Effector memory CD8-positive, alpha-beta T cell (primary cell): ENCODE results near the gene MDFIC2.
"Not testable (repeated sequence)": the region's sequence is repeated elsewhere in the genome, so short reads cannot be mapped to it uniquely, and the experiment has no call there.

ENCODE experiments used
- ATAC-seq: fragments of 150-1000 bp; cut with Tn5 transposase; replicated peaks from 2 replicates; pipeline ENCODE4 v1.10.0; 2021; ENCODE audit warnings: mild to moderate bottlenecking, moderate library complexity
- DNase-seq, 3 experiments: peaks; one replicate each; pipeline ENCODE4 v3.0.0; 2021
- H3K27ac Mint-ChIP-seq, 2 donors: one replicate each; pipeline ENCODE4 v1.8.0; 2022; ENCODE audit warnings: mild to moderate bottlenecking in 2 of 2, mixed read lengths in 2 of 2, moderate library complexity in 2 of 2
- H3K27me3 Mint-ChIP-seq, 2 donors: one replicate each; pipeline ENCODE4 v1.8.0; 2022; ENCODE audit warnings: mixed read lengths in 2 of 2
- H3K36me3 Mint-ChIP-seq: one replicate; pipeline ENCODE4 v1.8.0; 2022; ENCODE audit warnings: mild to moderate bottlenecking, moderate library complexity, mixed read lengths; ENCODE audit not compliant: insufficient read depth
- H3K4me1 Mint-ChIP-seq, 2 donors: one replicate each; pipeline ENCODE4 v1.8.0; 2022; ENCODE audit warnings: low read depth in 2 of 2, mixed read lengths in 2 of 2
- H3K4me3 Mint-ChIP-seq, 2 donors: one replicate each; pipeline ENCODE4 v1.8.0; 2022; ENCODE audit warnings: mild to moderate bottlenecking in 2 of 2, mixed read lengths in 2 of 2, moderate library complexity in 2 of 2
- H3K9me3 Mint-ChIP-seq, 2 donors: one replicate each; pipeline ENCODE4 v1.8.0; 2022; ENCODE audit warnings: mixed read lengths in 2 of 2

Gene MDFIC2

DNA sequence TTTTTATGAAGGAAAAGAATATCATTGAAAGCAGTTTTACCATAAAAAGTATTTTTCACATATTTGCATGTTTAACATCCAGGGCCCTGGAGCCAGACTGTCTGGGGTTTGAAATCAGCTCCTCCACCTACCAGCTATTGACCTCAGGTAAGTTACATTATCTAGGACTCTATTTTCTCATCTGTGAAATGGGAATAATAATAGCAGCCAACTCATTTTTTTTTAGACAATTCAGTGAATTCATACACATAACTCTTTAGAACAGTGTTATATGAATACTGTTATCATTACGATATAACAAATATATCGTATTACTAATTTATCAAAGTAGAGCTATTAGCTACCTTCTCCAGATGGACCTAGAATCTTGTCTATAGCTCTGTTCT, 21.3 kb downstream of the MDFIC2 start:
- H3K4me3 Mint-ChIP-seq: no peak overlapping the region
- H3K36me3 Mint-ChIP-seq: no peaks in the 10 kb centered on the region
- no peaks in the 10 kb centered on the region for H3K27me3 Mint-ChIP-seq
- ATAC-seq (no peak), DNase-seq (no peak)
- H3K9me3 Mint-ChIP-seq: peaks cover 2 to 8% of the 10 kb centered on the region in 2 donors
- H3K4me1 Mint-ChIP-seq: no peaks in the 10 kb centered on the region
- H3K27ac Mint-ChIP-seq: no peak overlapping the region

DNA sequence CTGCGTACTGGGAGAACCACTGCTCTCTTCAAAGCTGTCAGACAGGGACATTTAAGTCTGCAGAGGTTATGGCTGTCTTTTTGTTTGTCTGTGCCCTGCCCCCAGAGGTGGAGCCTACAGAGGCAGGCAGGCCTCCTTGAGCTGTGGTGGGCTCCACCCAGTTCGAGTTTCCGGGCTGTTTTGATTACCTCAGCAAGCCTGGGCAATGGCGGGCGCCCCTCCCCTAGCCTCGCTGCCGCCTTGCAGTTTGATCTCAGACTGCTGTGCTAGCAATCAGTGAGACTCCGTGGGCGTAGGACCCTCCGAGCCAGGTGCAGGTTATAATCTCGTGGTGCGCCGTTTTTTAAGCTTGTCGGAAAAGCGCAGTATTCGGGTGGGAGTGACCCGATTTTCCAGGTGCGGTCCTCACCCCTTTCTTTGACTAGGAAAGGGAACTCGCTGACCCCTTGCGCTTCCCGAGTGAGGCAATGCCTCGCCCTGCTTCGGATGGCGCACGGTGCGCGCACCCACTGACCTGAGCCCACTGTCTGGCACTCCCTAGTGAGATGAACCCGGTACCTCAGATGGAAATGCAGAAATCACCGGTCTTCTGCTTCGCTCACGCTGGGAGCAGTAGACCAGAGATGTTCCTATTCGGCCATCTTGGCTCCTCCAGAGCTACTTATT, 21.9 kb downstream of the MDFIC2 start:
- not testable (repeated sequence) for H3K36me3 Mint-ChIP-seq, ATAC-seq, H3K27ac Mint-ChIP-seq, DNase-seq, H3K4me3 Mint-ChIP-seq, H3K4me1 Mint-ChIP-seq, H3K27me3 Mint-ChIP-seq, H3K9me3 Mint-ChIP-seq

- Mint-ChIP-seq H3K4me3 (no peak overlapping the region), H3K27ac (no peak overlapping the region), H3K27me3 (no peaks in the 10 kb centered on the region), H3K9me3 (peaks cover 6 to 9% of the 10 kb centered on the region in 2 donors), H3K36me3 (no peaks in the 10 kb centered on the region), H3K4me1 (no peaks in the 10 kb centered on the region)
- DNase-seq: no peak
- ATAC-seq: no peak
These were observed 30.8 kb downstream of the MDFIC2 start for GRCh38 chr3:70281663-70282062.

DNA sequence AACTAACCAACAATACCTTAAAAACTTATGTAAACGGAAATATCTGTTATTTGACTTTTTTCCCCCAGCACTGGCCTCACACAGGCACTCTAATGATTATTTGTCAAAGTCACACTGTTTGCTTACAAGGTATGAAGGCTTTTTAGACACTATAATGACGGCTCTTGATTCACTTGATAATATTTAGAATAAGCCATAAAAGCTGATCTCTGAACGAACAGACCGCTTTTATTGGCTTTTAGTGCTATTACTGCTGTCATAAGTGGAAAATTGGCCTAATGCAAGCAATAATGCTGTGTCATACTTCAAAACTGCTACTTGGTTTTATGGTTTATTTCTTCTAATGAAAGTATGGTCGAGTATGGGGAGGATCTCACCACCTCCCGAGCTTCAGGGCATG, 35.1 kb downstream of the MDFIC2 start:
- H3K4me1 Mint-ChIP-seq: no peaks in the 10 kb centered on the region
- peaks cover 6 to 8% of the 10 kb centered on the region in 2 donors for H3K9me3 Mint-ChIP-seq
- no peak overlapping the region for H3K4me3 Mint-ChIP-seq
- no peaks in the 10 kb centered on the region for H3K27me3 Mint-ChIP-seq
- no peak for DNase-seq
- no peak overlapping the region for H3K27ac Mint-ChIP-seq
- no peaks in the 10 kb centered on the region for H3K36me3 Mint-ChIP-seq
- no peak for ATAC-seq

GRCh38 chr3:70276901-70277300, 35.5 kb downstream of the MDFIC2 start:
- Mint-ChIP-seq H3K4me1 (no peaks in the 10 kb centered on the region), H3K27ac (no peak overlapping the region), H3K36me3 (no peaks in the 10 kb centered on the region), H3K4me3 (no peak overlapping the region), H3K27me3 (no peaks in the 10 kb centered on the region), H3K9me3 (peaks cover 6 to 8% of the 10 kb centered on the region in 2 donors)
- DNase-seq: no peak
- no peak for ATAC-seq

DNA sequence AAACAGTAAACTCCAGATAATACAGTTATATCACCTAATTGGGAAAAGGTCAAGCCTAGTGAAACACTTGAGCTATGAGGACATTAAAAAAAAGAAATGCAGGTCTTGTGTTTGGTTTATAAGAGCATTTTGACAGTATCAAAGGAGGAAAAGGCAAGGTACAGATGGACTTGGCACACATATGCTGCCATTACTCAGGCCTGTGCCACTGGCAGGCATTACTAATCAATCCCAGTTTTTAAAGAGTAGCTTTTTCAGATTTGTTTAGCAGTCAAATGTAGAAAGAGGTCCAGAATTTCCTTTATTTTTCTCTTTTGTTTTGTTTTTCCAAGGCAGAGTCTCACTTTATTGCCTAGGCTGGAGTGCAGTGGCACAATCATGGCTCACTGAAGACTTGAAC, 38.9 kb downstream of the MDFIC2 start:
- Mint-ChIP-seq H3K4me1 (no peaks in the 10 kb centered on the region), H3K27ac (no peak overlapping the region), H3K4me3 (no peak overlapping the region), H3K9me3 (peaks cover 0 to 3% of the 10 kb centered on the region in 2 donors), H3K27me3 (no peaks in the 10 kb centered on the region), H3K36me3 (no peaks in the 10 kb centered on the region)
- DNase-seq (no peak), ATAC-seq (no peak)

DNA sequence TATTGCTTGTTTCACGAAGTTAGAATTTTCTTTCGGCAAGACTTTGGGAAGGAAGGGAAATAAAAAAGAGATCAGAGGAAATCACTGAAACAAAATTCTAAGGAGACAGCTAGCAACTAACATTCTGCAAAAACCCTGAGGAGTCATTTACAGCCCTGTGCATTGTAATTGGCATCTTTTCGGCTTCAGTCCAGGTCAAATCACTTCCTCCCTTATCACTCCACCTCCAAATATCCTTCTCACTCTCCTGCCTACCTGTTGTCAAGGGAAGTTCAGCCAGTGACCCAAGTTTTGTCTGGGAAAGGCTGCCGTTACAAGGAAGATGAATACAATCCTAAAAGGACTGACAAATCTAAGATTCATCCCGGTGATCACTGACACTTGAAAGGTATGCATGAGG, 39.6 kb downstream of the MDFIC2 start:
- no peak for DNase-seq
- no peak overlapping the region for H3K4me3 Mint-ChIP-seq
- no peaks in the 10 kb centered on the region for H3K27me3 Mint-ChIP-seq
- no peak overlapping the region for H3K27ac Mint-ChIP-seq
- H3K4me1 Mint-ChIP-seq: no peaks in the 10 kb centered on the region
- H3K36me3 Mint-ChIP-seq: no peaks in the 10 kb centered on the region
- no peak for ATAC-seq
- H3K9me3 Mint-ChIP-seq: peaks cover 0 to 3% of the 10 kb centered on the region in 2 donors

- no peak overlapping the region for H3K27ac Mint-ChIP-seq
- H3K4me3 Mint-ChIP-seq: no peak overlapping the region
- no peaks in the 10 kb centered on the region for H3K4me1 Mint-ChIP-seq
- DNase-seq: no peak
- H3K9me3 Mint-ChIP-seq: peaks cover 0 to 8% of the 10 kb centered on the region in 2 donors
- H3K36me3 Mint-ChIP-seq: no peaks in the 10 kb centered on the region
- H3K27me3 Mint-ChIP-seq: no peaks in the 10 kb centered on the region
- ATAC-seq: no peak
These were observed 48.2 kb downstream of the MDFIC2 start for GRCh38 chr3:70264122-70264780.

DNA sequence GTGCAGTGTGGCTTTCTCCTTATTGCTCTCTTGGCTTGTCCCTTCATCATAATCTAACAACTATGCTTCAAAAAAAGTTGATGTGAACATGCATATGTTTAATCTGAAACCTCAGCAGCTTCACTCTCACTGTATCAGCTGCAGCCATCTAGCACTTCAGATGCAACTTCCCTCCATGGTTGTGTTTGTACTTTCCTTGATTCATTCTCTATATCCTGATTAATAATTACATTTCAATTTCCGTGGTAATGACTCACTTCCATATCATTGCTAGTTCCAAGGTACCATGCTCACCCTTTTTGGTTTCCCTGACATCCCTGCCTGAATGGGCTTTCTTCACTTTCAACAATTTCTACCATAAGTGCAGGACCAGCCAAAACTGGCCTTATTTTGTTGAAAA, 51.2 kb downstream of the MDFIC2 start:
- H3K27ac Mint-ChIP-seq: no peak overlapping the region
- H3K27me3 Mint-ChIP-seq: no peaks in the 10 kb centered on the region
- no peak for DNase-seq

DNA sequence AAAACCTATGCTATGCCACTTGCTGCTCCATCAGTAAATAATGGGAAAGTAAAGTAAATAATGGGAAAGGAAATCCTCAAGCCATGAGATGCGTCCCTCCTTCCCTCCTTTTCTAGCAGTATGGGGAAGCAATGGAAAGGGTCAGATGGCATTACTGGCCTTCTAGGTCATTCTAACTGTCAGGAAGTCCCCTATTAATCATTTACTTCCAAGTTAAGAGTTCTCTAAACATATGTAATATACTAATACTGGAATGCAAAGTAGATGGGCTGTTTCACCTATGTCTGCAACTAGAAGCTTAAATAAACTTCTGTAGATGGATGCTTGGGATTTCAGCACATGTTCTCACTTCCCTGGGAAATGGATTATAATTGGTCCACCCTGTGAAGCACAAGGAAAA, 55.9 kb downstream of the MDFIC2 start:
- Mint-ChIP-seq H3K4me1 (no peaks in the 10 kb centered on the region), H3K9me3 (peaks cover 5 to 12% of the 10 kb centered on the region in 2 donors)

More for the DNA sequence above, 51.2 kb downstream of the MDFIC2 start:
- no peak for ATAC-seq
- Mint-ChIP-seq H3K4me3 (no peak overlapping the region), H3K36me3 (no peaks in the 10 kb centered on the region), H3K4me1 (no peaks in the 10 kb centered on the region), H3K9me3 (peaks cover 12% of the 10 kb centered on the region in 2 donors)

DNA sequence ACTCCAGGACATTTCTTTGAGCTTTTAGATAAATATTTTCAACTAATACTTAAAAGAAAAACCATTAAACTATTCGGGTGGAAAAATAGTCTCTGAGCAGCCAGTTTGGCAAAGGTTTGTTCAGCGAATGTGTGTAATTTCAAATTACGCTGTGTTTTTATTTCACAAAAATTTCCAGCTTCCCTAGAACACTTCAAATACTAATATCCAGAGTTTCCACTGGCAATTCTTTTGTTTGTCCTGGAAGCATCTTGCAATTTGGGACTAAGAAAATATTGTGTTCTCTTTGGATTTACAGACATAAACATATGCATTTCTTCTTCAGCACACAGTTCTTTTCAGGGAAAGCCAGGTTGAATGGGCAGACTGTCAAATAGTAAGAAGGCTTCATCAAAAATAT, 61.9 kb downstream of the MDFIC2 start:
- no peak for DNase-seq
- no peaks in the 10 kb centered on the region for H3K4me1 Mint-ChIP-seq
- peaks cover 0 to 8% of the 10 kb centered on the region in 2 donors for H3K9me3 Mint-ChIP-seq
- no peaks in the 10 kb centered on the region for H3K27me3 Mint-ChIP-seq
- H3K36me3 Mint-ChIP-seq: no peaks in the 10 kb centered on the region
- no peak overlapping the region for H3K4me3 Mint-ChIP-seq
- no peak overlapping the region for H3K27ac Mint-ChIP-seq
- ATAC-seq: no peak

More for the DNA sequence above, 55.9 kb downstream of the MDFIC2 start:
- H3K4me3 Mint-ChIP-seq: no peak overlapping the region
- DNase-seq (no peak), ATAC-seq (no peak)
- no peak overlapping the region for H3K27ac Mint-ChIP-seq
- no peaks in the 10 kb centered on the region for H3K36me3 Mint-ChIP-seq
- no peaks in the 10 kb centered on the region for H3K27me3 Mint-ChIP-seq

DNA sequence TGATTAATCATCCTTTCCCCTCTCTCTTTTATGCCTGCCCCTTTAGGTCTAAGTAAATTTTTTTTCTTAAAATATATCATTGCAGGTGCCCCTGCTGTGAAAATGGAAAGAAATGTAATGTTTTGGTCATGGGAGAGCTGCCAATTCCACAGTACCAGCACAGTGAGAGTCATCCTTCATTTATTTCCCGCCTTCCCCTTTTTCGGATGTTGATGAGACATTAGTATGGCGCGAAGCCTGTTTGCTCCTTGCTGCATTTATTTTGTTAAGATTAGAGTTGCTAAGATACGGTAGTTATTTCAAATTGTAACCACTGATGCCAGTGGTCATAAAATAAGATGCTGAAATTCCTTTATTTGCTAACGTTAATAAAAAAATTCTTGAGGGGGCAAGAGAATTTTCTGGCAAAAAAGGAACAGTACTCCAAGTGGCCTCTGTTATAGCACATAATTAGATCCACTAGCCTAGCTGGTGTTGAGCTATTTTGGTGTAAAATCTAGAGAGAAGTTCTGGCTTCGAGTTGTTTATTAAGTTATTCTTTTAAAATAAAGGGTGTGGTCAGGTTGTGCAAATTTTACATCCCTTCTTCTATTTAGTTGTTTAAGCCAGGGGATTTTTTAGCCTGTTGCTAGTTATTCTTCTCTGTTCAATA, 62.8 kb downstream of the MDFIC2 start:
- ATAC-seq: no peak
- no peak overlapping the region for H3K27ac Mint-ChIP-seq

GRCh38 chr3:70248856-70249255, 63.6 kb downstream of the MDFIC2 start:
- H3K9me3 Mint-ChIP-seq: peaks cover 4 to 8% of the 10 kb centered on the region in 2 donors
- no peaks in the 10 kb centered on the region for H3K4me1 Mint-ChIP-seq
- no peaks in the 10 kb centered on the region for H3K36me3 Mint-ChIP-seq
- no peaks in the 10 kb centered on the region for H3K27me3 Mint-ChIP-seq
- no peak overlapping the region for H3K4me3 Mint-ChIP-seq
- no peak for DNase-seq
- H3K27ac Mint-ChIP-seq: no peak overlapping the region
- no peak for ATAC-seq

More for the DNA sequence above, 62.8 kb downstream of the MDFIC2 start:
- peaks cover 0 to 8% of the 10 kb centered on the region in 2 donors for H3K9me3 Mint-ChIP-seq
- H3K36me3 Mint-ChIP-seq: no peaks in the 10 kb centered on the region
- H3K27me3 Mint-ChIP-seq: no peaks in the 10 kb centered on the region
- no peak overlapping the region for H3K4me3 Mint-ChIP-seq
- H3K4me1 Mint-ChIP-seq: no peaks in the 10 kb centered on the region
- no peak for DNase-seq

GRCh38 chr3:70247955-70248354, 64.5 kb downstream of the MDFIC2 start:
- ATAC-seq: no peak
- no peak overlapping the region for H3K4me3 Mint-ChIP-seq
- H3K27me3 Mint-ChIP-seq: no peaks in the 10 kb centered on the region
- DNase-seq: no peak
- H3K27ac Mint-ChIP-seq: no peak overlapping the region
- peaks cover 8% of the 10 kb centered on the region in 2 donors for H3K9me3 Mint-ChIP-seq
- no peaks in the 10 kb centered on the region for H3K4me1 Mint-ChIP-seq
- H3K36me3 Mint-ChIP-seq: no peaks in the 10 kb centered on the region
